Left cardiac atrium (tissue), 4 donors: ENCODE measurements around the gene PHF21A. TPM values are rescaled to one million over a fixed set of nuclear protein-coding genes. Genes with fewer than 3 reads are reported as not detected.

ENCODE experiments used
- ATAC-seq, 2 donors: fragments of 200-7000 bp; cut with Tn5 transposase; one replicate each; pipeline ENCODE4 v1.9.1; 2020; ENCODE audit warnings: mild to moderate bottlenecking in 2 of 2, moderate library complexity in 2 of 2
- DNase-seq: peaks from one replicate; pipeline ENCODE4 v3.0.0-alpha.2; 2020
- intact Hi-C, 2 donors: fragments of 100-400 bp; cut with DNase I; formaldehyde crosslinking; loops; one replicate each; pipeline versions ENCODE4 v1.14.1 to v1.15.1; 2022 to 2023
- total RNA-seq, 2 donors: library from RNA; stranded (reverse); fragmentation: NEBNext Ultra II Directional; extraction: Animal tissue kit (Norgen Biotek cat#: 25700); gene quantifications; one replicate each; pipeline ENCODE4 v1.2.1, GENCODE V29; 2021
- donor health status: DM: no; HTN: yes; CAD: no.
- donor health status: DM: no; HTN: yes; CAD: no; lungs with severe emphysema.
- donor health status: DM: yes; HTN: yes; CAD: no.
- donor health status: Dilated cardiomyopathy.

Gene PHF21A
- total RNA-seq, 2 donors from 2014 or later, result 39.7 to 40.4 TPM

DNA sequence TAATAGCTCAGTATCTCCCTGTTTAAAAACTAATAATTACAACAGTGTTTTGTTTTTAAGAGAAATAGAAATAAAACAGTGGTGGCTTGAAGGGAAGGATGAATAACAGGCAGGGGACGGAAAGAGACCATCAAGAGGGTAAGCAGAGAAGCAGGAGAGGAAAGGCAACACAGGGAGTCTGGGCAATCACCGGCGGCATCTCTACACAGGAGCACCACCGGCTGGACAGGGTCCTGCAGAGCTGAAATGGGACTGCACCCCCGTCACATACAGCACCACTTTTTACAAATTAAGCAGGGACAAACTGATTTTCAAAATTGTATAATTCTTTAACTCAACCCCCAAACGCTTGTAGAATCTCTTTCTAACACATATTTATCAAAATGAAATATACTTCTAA lies 18.4 kb downstream of the PHF21A start:
- intact Hi-C loops, result no loop called here
- ATAC-seq (no peak), DNase-seq (no peak)

DNA sequence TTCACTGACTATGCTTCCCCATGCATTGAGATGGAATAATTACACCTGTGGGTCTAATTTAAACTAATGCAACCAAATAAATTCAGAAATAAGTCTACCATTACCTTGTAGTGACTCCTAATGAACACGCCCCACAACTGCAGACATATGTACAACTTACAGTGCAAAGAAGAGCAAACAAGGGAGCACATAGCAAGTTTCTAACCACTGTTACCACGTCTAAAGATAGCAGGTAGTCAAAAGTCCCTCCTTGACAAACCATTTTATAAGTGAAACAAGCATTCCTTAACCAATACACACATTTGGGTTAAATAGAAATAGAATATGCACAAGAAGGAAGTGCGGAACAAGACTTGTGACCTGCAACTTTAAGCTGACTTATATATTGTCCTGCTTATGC lies 20.6 kb downstream of the PHF21A start:
- intact Hi-C loops, result no loop called here
- no peak for ATAC-seq
- no peak for DNase-seq

- DNase-seq (no peak), ATAC-seq (peak; percentile 27 to 44)
- intact Hi-C loops, result no loop called here
Measured at GRCh38 chr11:46099963-46100316, 21.3 kb downstream of the PHF21A start.

- ATAC-seq (no peak), DNase-seq (no peak)
- intact Hi-C loops, result no loop called here
Measured at GRCh38 chr11:46090375-46090774, 30.9 kb downstream of the PHF21A start.

GRCh38 chr11:46079662-46080061 lies 41.6 kb downstream of the PHF21A start:
- ATAC-seq, result no peak

DNA sequence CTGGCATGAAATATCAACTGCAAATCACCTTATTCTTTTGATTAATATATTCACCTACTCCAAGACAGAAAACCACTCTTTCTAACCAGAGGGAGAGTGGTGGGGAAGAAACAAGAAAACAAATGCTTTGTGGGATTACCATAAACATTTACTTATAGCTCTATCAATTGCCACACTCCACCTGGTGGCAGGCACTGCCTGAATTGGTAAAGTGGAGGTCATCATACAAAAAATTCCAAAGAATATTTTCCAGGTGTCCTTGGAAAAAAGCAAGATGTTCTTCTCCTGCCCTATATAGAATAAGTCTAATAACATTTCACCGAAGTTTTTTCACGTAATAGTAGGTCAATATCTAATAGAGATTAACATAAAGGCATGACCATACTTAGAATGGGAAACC lies 45.3 kb downstream of the PHF21A start:
- ATAC-seq (no peak), DNase-seq (no peak)
- intact Hi-C loops, result no loop called here

More at GRCh38 chr11:46079662-46080061, 41.6 kb downstream of the PHF21A start:
- intact Hi-C loops, result no loop called here
- no peak for DNase-seq

- no peak for DNase-seq
- ATAC-seq, result peak in 1 of 2 donors; percentile 84
- intact Hi-C loops, result no loop called here
Measured at GRCh38 chr11:46075168-46075567, 46.1 kb downstream of the PHF21A start.

DNA sequence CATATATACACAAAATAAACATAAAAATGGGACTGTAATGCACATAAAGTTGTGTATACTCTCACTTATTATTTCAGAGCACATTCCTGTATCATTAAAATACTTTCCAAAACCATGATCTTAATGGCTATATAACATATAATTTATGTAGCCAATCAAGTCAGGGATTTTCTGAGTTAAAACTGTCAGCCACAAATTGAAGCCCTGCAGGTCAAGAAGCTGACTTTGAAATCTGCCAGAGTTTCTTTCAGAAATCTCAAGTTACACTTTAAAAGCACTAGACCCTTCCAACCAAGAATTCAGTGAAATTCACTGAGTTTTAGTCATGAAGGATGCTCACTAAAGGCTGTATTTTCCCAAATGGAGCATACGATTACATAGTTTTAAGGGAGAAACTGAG lies 47.6 kb downstream of the PHF21A start:
- DNase-seq, result no peak
- intact Hi-C loops, result no loop called here
- ATAC-seq, result no peak

GRCh38 chr11:46072172-46072964 lies 48.9 kb downstream of the PHF21A start:
- peak in 1 of 2 donors; percentile 41 for ATAC-seq
- DNase-seq, result no peak
- intact Hi-C loops, result no loop called here

DNA sequence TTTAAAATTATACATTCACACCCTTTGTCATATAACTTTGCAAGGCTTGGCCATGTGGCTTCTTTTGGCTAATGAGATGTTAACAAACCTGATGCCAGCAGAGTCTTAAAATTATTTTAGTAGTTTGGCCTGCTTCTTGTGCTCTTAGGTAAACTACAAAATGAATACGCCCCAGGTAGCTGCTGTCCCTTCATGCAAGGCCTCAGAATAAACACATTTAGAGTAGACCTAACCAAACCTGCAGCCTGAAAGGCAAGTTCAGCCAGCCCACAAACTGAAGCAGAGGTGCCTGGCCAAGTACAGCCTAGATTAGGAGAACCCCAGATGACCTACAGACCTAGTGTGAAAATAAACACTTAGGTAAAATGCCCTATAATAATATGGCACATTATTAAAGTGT lies 50.2 kb downstream of the PHF21A start:
- intact Hi-C loops, result no loop called here
- ATAC-seq (no peak), DNase-seq (no peak)

- intact Hi-C loops, result no loop called here
- DNase-seq, result no peak
- no peak for ATAC-seq
Measured at GRCh38 chr11:46069595-46069994, 51.7 kb downstream of the PHF21A start.

- intact Hi-C loops, result no loop called here
- ATAC-seq, result no peak
Measured at GRCh38 chr11:46066335-46066734, 54.9 kb downstream of the PHF21A start.

DNA sequence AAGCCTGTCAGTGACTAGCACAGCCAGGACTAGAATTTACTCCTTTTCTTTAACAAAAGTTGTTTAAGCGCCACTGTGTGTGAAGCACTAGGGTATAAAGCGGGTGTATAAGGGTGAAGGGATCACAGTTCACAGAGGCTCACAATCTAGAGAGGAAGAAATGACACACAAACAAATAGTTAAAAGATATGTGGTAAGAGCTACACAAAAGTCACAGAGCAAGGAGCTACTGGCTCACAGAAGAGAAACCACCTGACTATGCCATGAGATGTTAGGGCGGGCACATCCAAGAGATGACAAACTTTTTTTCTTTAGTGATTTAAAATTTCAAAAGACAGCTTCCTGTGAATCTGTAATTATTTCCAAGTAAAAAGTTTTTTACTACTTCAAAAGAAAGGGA lies 55.6 kb downstream of the PHF21A start:
- DNase-seq, result no peak
- intact Hi-C loops, result no loop called here

More at GRCh38 chr11:46066335-46066734, 54.9 kb downstream of the PHF21A start:
- no peak for DNase-seq

DNA sequence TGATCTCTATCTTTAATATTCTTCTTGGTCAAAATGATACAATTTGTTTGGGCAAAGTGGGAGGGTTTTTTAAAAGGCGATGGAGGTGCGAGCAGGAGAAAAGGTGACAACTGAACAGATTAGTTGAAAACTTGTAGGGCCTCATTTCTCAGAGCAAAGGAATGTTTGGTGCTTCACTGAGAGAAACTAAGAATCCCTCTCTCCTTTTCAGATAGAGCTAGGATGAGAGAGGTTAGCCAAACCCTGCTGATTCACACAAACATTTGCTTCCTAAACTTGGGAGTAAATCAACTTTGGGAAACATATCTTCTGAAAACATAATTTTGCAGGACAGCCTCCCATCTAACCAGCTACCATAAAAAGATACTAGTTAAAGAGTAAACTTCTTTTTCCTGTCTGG lies 57.0 kb downstream of the PHF21A start:
- intact Hi-C loops, result no loop called here
- ATAC-seq (peak in 1 of 2 donors; percentile 60), DNase-seq (no peak)

More for the DNA sequence above, 55.6 kb downstream of the PHF21A start:
- no peak for ATAC-seq

DNA sequence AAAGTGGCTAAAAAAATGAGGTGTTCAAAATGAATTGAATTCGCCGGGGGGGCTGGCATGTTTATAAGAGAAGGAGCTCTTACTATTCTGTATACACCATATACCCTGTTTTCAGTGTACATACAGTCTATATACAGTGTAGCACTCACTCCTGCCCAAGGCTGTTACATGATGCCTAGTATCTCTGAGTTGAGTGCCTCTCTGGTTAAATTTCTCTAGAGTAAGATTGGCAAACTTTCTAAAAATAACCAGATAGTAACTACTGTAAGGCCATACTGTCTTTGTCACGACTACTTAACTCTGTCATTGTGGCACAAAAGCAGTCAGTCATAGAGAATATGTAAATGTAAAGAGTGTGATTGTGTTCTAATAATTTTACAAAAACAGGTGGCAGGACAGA lies 58.1 kb downstream of the PHF21A start:
- no peak for DNase-seq
- intact Hi-C loops, result no loop called here
- peak in 1 of 2 donors; percentile 23 for ATAC-seq

DNA sequence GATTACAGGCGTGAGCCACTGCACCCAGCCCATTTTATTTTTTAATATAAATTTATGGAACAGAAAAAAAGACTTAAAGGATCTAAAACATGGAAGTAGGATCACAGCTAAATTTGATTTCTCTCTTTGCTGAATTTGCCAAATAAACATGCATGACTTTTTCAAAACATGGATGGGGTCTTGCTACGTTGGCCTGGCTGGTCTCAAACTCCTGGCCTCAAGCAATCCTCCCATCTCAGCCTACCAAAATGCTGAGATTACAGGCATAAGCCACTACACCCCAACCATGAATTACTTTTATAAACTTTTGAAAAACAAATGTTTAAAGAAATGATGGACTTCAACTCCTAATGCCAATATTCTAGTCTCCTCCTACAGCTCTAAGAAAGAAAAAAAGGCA lies 61.2 kb downstream of the PHF21A start:
- DNase-seq, result no peak
- no peak for ATAC-seq
- intact Hi-C loops, result no loop called here

DNA sequence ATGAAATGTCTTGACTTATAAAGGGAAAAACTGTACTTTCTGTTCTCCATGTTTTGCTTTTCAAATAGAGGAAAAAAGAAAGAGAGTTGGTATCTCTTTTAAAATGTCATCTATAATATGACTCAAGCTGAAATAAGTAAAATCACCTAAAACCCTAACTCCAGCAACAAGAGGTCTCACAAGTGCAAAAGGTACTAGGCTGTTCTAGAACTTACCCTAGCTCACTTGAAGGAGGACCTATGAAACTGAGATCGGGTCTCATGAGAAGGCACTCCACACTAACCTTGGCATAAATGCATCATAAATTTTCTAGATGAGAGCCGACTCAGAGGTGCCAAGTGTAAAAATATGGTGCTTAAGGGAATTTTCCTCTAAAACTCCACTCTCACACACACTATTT lies 63.8 kb downstream of the PHF21A start:
- intact Hi-C loops, result loop anchor here in 1 of 2 donors (10.0 kb wide), 1 partner anchor 57 kb away; no protein-coding TSS in a partner anchor
- DNase-seq, result no peak
- no peak for ATAC-seq

GRCh38 chr11:46055371-46055770 lies 65.9 kb downstream of the PHF21A start:
- ATAC-seq (no peak), DNase-seq (no peak)
- intact Hi-C loops, result loop anchor here in 1 of 2 donors (10.0 kb wide), 1 partner anchor 59 kb away; no protein-coding TSS in a partner anchor

DNA sequence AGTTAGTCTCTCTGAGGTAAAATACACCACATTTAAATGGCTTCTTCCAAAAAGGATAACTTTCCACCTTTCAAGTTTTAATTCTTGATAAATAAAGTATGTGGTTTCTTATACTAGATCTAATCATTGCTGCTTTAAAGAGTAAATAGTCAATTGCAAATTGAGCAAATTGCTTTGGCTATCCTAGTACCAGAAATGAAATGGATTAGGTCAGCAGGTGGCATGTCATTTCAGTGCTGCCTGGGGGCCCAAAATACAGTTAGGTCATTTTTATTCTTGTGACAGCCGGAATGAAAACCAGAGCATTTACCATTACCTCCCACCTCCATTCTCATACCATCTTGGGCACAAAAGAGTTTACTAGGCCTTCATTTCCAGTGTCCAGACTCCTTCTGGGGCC lies 70.2 kb downstream of the PHF21A start:
- ATAC-seq, result no peak
- intact Hi-C loops, result loop anchor here in 1 of 2 donors (10.0 kb wide), 1 partner anchor 64 kb away; no protein-coding TSS in a partner anchor

GRCh38 chr11:46050662-46051061 lies 70.6 kb downstream of the PHF21A start:
- peak in 1 of 2 donors; percentile 46 for ATAC-seq
- intact Hi-C loops, result loop anchor here in 1 of 2 donors (10.0 kb wide), 1 partner anchor 64 kb away; no protein-coding TSS in a partner anchor
- no peak for DNase-seq

More for the DNA sequence above, 70.2 kb downstream of the PHF21A start:
- no peak for DNase-seq

DNA sequence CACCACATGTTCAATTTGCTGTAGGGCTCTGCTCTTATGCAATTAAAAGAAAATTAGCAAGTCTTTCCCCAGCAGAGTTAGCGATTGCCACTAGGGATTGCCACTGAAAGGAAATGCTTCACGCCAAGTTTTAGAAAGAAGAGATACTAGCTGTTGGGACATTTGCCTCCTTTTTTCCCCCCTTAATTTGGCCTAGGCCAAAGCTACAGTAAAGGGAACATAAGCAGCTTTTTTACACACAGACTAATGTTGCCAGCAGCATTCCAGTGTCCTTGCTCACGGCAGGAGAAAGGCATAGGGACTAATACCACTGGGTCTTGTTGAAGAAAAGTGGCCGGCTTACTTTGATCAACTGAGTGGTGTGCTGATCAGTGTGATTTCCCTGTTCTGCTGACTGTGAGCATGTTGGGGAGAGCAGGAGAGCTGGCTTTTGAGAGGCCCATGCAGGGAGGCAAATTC lies 71.2 kb downstream of the PHF21A start:
- ATAC-seq, result peak; percentile 71 to 92
- DNase-seq, result peak; percentile 31
- intact Hi-C loops, result loop anchor here in 1 of 2 donors (10.0 kb wide), 1 partner anchor 65 kb away; no protein-coding TSS in a partner anchor
